ENCODE measurements around the gene B4GALT2.

DNA sequence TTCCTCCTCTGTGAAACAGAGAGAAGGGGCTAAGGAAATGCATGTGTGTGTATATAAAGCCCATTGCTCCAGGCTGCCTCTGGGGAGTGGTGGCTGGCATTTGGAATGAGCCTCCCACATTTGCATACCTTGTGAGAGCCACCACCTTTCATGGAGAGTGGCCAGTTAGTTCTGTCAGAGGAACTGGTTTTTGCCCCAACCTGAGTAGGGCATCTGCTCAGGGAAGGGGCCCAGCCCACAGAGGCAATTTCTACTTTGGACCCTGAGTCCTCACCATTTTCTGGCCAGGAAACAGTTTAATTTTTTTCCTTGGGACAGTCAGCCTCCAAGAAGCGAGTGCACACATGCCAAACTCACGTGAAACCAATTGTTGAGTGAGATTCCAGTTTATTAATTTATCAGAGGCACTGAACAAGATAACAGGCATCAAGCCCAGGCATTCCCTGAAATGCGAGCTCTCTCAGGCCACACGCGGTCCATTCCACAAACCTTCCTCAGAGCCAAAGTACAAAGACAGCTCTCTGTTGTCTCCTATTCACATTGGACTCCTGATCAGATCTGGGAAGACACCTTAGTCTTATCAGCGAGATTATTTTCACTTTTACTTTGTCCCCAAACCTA, 53.3 kb downstream of the B4GALT2 start:
- TF ChIP-seq, protein P1, sequence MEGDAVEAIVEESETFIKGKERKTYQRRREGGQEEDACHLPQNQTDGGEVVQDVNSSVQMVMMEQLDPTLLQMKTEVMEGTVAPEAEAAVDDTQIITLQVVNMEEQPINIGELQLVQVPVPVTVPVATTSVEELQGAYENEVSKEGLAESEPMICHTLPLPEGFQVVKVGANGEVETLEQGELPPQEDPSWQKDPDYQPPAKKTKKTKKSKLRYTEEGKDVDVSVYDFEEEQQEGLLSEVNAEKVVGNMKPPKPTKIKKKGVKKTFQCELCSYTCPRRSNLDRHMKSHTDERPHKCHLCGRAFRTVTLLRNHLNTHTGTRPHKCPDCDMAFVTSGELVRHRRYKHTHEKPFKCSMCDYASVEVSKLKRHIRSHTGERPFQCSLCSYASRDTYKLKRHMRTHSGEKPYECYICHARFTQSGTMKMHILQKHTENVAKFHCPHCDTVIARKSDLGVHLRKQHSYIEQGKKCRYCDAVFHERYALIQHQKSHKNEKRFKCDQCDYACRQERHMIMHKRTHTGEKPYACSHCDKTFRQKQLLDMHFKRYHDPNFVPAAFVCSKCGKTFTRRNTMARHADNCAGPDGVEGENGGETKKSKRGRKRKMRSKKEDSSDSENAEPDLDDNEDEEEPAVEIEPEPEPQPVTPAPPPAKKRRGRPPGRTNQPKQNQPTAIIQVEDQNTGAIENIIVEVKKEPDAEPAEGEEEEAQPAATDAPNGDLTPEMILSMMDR (IDR thresholded peaks at IDR 0.05), result no peak
- TF ChIP-seq EP300 (IDR thresholded peaks at IDR 0.05) (no peak), POLR2A (IDR thresholded peaks at IDR 0.05) (no peak), POLR2AphosphoS5 (IDR thresholded peaks at IDR 0.05) (no peak)
